ENCODE measurements around the gene UBE2K.
"Not testable (repeated sequence)": the region's sequence is repeated elsewhere in the genome, so short reads cannot be mapped to it uniquely, and the experiment has no call there.

Gene UBE2K

DNA sequence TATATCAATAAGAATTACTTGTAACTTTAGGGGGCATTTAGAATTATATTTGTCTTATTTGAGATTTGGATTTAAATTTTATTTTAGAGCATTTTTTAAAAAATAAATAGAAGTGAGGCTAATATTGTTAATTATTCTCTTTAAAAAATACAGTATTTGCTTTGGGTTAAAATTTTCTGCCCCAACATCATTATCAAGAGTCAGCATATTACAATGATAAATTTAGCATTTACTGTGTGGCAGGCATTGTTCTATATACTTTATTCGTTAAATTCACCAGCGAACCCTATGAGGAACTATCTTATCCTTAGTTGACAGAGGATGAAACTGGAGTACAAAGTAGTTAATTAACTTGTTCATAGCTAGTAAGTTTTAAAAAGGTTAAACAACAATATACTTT is 34.0 kb downstream of the UBE2K start:
- DNase-seq, result no peak

DNA sequence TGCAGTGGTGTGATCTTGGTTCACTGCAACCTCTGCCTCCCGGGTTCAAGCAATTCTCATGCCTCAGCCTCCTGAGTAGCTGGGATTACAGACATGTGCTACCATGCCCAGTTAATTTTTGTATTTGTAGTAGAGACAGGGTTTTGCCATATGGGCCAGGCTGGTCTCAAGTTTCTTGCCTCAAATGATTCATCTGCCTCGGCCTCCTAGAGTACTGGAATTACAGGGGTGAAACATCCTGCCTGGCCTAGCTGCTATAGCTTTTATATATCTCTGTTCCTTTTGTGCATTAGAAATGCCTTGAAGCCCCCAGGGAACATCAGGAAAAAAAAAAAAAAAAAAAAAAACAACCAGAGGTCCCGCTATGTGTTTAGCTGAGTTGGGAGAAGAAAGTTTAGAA is 34.8 kb downstream of the UBE2K start:
- no peak for DNase-seq

DNA sequence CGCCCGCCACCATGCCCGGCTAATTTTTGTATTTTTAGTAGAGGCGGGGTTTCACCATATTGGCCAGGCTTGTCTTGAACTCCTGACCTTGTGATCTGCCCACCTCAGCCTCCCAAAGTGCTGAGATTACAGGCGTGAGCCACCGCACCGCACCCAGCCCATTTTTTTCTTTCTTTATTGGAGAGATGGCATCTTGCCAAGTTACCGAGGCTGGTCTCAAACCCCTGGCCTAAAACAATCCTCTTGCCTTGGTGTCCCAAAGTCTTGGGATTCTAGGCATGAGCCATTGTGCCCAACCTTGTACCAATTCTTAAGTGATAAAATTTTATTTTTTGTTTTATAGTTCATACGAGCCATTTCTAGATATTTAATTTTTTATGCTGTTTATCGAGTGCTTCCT is 41.7 kb downstream of the UBE2K start:
- DNase-seq, result not testable (repeated sequence)

DNA sequence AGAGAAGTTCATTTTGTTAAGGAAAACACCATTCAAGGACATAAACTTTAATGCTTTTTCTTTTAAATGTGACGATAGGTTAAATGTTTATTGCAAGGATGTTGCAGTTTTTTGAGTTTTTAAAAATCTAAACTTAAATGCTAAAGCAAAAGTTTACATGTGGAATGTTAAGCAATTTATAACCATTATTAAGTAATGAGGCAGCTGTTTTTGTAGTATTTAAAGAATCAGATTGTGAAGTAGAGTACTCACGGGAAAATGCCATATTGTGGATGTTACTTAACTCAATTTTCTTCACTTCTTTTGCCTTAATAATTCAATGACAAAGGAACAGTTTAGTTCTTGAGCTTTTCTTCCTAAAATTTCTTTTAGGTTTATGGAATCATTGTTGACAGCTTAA is 43.5 kb downstream of the UBE2K start:
- DNase-seq, result no peak

DNA sequence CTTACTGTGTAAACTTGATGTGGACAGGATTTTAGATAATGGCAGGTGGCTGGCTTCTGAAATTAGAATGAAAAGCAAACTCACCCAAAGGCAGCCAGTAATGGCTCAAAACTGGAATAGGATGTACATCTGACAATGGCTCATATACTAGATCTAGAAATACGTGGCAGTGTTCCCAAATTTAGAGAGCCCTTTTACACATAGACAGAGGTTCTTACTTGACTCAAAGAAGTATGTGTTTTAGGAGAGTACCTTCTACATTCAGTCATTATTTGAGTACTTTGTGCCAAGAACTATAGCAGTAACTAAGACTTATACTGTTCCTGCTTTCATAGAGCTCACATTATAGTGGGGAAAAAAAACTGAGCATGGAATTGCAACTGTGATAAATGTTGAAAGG is 48.0 kb downstream of the UBE2K start:
- no peak for DNase-seq

DNA sequence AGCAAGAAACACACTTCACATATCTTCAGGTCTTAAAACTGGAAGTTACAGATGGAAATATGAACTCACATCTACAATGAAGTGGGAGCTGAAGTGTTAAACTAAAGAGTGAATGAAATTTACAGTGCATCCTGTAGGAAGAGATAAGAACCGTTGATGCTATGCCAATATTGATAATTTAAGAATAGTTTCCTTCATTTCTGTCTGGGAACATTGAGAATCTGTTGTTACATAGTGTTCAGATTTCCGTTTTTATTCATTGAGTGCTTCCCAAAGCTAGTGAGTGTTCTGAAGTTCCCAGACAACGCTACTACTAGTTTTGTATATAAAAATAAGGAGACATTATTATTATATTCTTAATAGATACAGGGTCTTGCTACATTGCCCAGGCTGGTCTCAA is 52.3 kb downstream of the UBE2K start:
- no peak for DNase-seq

DNA sequence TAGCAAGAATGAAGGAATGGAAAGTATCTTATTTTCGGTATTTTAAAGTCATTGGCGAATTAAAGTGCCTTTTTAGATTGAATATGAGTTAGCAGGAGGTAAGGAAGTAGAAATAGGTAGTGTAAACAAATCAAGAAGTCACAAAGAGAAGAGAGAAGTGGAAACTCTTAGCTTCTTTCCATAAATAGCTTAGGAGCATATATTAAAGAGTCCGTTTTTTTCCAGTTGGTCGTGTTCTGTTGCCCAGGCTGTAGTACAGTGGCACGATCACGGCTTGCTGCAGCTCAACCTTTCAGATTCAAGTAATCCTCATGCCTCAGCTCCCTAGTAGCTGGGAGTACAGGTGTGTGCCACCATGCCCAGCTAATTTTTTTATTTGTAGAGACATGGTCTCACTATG is 56.4 kb downstream of the UBE2K start:
- no peak for DNase-seq

DNA sequence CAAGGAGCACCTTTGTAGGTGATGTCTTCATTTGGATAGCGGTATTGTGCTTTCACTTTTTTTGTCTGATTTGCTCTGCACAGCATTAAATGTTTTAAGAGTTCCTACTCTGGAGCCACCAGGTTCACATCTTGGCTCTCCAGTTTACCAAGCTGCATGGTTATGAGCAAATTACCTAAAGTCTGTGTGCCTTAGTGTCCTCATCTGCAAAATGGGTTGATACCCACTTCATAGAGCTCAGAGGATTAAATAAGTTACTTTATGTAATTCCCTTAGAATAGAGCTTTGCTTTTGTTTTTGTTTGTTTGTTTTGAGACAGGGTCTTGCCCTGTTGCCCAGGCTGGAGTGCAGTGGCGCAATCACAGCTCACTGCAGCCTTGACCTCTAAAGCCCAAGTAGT is 58.2 kb downstream of the UBE2K start:
- no peak for DNase-seq

DNA sequence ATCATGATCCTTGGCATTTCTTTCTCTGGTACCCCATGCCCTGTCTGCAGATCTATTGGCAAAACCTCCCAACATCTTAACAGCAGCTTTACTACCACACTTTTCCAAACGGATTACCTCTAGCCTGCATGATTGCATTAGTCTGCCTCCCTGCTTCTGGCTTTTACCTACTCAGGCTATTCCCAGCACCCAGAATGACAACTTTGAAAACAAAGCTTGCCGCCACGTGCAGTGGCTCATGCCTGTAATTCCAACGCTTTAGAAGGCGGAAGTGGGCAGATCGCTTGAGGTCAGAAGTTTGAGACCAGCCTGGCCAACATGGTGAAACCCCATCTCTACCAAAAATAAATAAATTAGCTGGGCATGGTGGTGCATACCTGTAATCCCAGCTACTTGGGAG is 60.2 kb downstream of the UBE2K start:
- DNase-seq, result no peak

DNA sequence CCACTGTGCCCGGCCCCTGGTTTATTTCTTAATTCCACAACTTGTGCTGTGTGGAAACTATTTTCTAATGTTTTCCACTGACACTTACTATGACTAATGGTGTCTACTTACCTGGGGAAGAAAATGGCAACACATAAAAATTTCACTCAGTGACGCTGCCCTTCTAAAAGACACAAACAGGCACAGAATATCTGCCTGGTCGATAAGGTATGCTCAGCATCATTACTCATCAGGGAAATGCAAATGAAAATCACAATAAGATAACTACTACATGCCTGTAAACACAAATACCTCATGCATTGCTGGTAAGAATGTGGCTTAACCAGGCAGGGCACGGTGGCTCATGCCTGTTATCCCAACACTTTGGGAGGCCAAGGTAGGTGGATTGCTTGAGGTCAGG is 61.6 kb downstream of the UBE2K start:
- no peak for DNase-seq

DNA sequence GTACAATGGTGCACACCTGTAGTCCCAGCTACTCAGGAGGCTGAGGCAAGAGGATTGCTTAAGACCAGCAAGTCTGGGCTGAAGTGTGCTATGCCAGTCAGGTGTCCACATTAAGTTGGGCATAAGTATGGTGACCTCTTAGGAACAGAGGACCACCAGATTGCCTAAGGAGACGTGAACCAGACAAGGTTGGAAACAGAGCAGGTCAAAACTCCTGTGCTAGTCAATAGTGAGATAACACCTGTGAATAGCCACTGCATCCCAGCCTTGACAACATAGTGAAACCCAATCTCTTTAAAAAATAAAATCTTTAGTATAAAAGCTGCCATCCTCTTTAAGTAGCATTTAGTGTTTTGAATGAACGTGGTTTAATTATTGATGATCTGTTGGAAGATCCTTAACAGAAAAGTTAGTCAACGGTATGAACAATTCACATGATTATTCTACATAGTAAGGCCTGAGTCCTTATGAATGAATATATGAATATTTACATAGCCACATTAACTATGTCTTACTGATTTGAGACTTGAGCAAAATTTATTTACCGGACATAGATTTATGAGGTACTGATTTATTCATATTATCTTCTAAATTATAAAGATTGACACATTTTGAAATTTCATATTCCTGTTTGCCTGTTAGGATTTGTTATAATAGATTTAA is 63.2 kb downstream of the UBE2K start:
- DNase-seq, result no peak

DNA sequence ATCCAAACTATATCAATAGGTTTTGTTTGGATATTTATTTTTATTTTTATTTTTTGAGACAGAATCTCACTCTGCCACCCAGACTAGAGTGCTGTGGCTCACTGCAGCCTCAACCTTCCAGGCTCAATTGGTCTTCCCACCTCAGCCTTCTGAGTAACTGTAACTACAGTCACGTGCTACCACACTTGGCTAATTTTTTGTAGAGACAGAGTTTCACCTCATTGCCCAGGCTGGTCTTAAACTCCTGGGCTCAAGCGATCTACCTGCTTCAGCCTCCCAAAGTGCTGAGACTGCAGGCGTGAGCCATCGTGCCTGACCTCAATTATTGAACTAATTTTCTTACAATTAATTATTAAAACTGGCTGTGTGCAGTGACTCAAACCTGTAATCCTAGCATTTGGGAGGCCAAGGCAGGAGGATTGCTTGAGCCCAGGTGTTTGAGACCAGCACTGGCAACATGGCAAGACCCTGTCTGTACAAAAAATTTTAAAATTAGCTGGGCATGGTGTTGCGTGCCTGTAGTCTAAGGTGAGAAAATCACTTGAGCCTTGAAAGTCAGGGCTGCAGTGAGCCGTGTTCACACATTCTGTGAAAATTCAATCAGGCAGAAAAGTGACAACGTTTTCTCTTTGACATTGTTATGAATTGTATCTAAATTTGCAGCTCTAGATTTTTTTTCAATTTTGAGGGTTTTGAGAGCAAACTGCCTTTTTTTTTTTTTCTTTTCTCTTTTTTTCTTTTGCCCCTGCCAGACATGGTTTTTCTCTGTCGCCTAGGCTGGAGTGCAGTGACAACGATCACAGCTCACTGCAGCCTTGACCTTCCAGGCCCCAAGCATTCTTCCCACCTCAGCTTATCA is 66.0 kb downstream of the UBE2K start:
- no peak for DNase-seq

DNA sequence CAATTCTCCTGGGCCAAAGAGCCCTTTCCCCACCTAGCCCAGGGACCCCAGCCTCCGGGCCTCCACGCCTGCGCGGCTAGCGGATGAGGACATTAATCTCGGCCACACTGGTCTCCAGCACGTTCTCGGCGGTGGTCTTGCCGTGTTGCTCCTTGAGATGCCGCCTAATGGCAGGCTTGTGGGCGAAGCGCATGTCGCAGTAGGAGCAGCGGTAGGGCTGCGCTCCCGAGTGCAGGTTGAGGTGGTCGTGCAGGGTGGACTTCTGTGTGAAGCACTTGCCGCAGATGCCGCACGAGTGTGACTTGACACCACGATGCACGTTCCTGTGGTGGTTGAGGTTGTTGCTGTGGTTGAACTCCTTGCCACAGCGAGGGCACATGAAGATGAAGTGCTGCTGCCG is 72.1 kb downstream of the UBE2K start:
- DNase-seq, result no peak

DNA sequence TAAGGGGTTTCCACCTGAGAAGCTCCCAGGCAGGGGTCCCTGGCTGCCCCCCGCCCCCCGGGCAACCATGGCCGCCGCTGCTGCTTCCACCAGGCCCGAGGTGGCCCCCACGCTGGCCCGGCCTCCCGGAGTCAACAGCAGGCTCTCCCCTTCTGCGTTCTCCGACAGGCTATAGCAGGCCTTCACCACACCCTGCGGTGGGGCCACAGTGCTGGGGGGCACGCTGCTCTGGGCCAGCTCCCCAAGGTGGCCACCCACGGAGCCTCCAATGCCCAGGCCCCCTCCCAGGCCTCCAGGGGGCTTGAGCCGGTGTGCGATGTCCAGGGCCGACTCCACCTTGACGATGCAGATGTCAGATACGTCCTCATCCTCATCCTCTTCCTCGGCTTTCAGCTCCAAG is 72.5 kb downstream of the UBE2K start:
- DNase-seq, result no peak

DNA sequence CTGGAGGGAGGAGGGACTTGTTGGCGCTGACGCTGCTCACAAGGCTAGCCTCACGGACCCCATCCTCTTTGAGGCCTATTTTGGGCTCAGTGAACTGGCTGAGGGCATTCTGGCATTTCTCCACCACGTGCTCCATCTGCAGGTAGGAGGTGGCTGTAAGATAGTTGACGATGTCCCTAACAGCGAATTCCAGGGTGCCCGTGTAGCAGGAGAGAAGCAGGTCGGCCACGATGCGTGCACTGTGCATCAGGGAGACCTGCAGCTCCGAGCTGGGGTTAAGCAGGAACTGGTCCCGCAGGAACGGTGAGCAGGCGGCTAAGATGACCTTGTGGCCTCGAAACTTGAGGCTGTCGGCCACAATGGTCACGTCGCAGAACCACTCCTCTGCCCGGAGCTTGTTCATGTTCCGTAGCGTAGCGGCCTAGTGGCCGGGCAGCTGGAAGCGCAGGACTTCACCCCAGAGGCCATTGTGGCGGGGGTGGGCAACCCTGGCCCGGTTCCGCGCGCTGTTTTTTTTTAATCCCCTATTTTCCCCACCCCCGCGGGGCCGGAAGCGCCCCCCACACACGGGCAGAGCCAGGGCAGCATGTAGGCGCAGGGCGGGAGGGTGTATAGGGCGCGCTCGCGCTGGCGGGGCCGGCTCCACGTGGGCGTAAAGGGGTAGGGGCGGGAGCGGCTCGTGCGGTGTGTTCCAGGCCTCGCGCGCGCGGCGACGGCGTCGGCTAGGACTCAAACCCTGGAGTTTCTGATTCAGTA is 73.2 kb downstream of the UBE2K start:
- DNase-seq, result no peak

DNA sequence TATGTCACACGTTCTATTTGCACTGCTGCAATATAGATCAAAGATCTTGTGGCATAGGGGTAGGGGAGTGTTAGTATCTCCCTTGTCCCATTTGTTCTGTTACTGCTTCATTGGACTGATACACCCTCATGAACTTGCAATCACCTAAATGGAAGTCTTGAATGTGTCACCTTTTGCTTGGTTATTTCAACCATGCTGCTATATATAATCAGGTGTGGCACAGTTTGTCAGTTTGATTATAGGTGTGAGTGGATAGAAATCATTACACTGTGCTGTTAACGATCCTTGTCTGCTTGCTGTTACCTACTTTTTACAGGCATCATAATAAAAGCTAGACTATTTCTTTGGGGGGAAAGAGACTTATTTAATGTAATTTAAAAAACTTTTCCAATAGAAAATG is 84.1 kb downstream of the UBE2K start:
- DNase-seq, result not testable (repeated sequence)

DNA sequence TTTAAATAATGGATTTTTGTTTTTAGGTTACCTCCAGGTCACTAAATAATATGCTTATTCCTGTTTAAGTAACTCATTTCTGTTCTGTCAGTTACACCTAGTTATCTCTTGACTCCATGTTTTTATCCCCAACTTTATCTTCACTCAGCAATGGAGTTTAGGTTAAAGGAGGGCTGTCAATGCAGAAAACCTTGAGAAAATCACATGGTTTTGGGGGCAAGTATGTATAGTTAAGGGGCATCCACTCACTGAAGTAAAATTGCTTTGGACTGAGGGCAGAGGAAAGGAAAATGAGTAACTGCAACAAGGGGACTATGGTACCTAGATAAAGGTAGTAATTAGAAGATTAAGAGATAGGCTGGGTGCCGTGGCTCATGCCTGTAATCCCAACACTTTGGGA is 87.1 kb downstream of the UBE2K start:
- no peak for DNase-seq

DNA sequence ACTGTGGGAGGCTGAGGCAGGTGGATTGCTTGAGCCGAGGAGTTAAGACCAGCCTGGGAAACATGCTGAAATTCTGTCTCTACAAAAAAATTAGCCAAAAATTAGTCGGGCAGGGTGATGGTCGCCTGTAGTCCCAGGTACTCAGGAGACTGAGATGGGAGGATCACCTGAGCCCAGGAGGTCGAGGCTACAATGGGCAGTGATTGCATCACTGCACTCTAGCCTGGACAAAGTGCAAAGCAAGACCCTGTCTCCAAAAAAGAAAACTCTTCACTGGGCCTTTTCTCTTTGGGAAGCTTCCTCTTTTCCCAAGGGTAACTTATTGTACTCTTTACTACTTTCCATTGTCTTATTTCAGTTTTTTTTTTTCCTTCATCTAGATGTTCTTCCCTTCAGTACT is 88.9 kb downstream of the UBE2K start:
- DNase-seq, result no peak

DNA sequence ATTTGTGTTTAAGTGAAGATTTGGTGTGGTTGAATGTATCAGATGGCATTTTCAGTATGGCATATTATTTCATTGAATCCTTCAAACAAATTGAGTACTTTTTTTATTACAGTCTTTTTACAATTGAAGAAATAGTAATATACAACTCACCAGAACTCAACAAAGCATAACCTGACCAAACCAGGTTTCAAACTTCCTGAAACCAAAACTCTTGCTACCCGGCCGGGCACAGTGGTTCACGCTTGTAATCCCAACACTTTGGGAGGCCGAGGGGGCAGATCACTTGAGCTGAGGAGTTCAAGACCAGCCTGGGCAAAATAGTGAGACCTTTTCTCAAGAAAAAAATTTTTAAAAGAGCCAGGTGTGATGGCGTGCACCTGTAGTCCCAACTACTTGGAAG is 94.2 kb downstream of the UBE2K start:
- DNase-seq, result no peak

DNA sequence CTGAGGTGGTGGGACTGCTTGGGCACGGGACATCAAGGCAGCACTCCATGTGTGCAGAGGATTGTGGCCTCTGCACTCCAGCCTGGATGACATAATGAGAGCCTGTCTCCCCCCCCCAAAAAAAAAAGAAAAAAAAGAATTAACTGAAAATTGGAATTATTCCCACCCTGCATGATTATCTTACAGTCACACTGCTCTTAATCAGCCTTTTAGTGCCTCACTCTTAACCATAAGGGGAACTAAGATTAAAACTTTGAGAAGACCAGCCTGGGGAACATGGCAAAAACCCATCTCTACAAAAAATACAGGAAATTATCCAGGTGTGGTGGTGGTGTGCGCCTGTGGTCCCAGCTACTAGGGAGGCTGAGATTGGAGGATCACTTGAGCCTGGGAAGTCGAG is 94.6 kb downstream of the UBE2K start:
- no peak for DNase-seq

DNA sequence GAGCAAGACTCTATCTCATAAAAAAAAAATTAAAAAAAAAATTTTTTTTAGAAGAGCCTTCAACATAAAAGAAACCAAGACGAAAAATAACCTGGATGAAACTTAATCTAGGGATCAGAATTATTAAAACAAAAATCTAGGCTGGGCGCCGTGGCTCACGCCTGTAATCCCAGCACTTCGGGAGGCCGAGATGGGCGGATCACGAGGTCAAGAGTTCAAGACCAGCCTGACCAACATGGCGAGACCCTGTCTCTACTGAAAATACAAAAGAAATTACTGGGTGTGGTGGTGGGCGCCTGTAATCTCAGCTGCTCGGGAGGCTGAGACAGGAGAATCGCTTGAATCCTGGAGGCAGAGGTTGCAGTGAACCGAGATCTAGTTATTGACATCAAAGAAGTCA is 95.0 kb downstream of the UBE2K start:
- not testable (repeated sequence) for DNase-seq

DNA sequence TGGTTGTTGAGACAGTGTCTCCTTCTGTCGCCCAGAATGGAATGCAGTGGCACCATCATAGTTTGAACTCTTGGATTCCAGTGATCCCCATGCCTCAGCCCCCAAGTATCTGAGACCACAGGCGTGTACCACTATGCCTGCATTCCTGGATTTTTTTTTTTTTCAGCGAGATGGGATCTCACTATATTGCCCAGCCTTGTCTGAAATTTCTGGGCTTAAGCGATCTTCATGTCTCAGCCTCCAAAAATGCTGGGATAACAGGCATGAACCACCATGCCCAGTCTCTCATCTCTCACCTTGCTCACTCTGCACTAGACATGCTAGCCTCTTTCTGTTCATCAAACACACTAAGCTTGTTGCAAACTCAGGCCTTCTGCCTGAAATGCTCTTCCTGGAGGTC is 104.1 kb downstream of the UBE2K start:
- no peak for DNase-seq

DNA sequence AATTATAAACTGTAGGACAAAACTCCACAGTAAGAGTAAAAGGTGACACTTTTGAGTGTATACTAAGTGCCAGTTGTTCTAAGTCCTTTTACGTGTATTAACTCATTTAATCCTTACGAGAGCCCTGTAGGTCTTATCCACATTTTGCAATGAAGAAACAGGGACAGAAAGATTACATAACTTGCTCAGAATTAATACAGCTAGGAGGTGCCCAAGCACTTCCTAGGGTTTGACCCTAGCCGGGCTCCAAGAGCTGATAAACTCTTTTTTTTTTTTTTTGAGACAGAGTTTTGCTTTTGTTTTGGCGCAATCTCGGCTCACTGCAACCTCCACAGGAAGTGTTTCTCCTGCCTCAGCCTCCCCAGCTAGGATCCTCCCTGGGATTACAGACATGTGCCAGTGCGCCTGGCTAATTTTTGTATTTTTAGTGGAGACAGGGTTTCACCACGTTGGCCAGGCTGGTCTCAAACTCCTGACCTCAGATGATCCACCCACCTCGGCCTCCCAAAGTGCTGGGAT is 110.4 kb downstream of the UBE2K start:
- DNase-seq, result no peak

DNA sequence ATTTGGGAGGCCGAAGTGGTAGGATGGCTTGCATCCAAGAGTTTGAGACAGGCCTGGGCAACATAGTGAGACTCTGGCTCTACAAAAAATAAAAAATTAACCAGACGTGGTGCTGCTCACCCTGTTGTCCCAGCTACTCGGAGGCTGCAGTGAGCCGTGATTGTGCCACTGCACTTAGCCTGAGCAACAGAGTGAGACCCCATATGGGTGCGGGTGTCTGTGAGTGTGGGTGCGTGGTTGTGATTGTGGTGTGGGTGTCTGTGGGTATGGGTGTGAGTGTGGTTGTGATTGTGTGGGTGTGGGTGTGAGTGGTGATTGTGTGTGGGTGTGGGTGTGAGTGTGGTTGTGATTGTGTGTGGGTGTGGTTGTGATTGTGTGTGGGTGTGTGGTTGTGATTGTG is 114.6 kb downstream of the UBE2K start:
- no peak for DNase-seq
